Measurements from ENCODE around the gene RPL9. TPM values are rescaled to one million over a fixed set of nuclear protein-coding genes. Genes with fewer than 3 reads are reported as not detected.

Gene RPL9
- total and polyA plus RNA-seq, 2 of the 13 experiments (the other 11 are each of a cell fraction or from before 2014, with no cell fraction given), result 993 to 2,148 TPM

- TF ChIP-seq THAP11 (CRISPR knock-in tag; IDR thresholded peaks at IDR 0.05) (peak; percentile 48; the same call in 1 of the 2 replicates), HCFC1 (IDR thresholded peaks at IDR 0.05; ENCODE audit: low read depth, low read length) (no peak), POLR2G (IDR thresholded peaks at IDR 0.05; ENCODE audit: low read depth, low read length) (peak; percentile 98), FOXO1 (CRISPR knock-in tag; IDR thresholded peaks at IDR 0.05) (peak; percentile 58; the same call in 1 of the 2 replicates), ZNF121 (CRISPR knock-in tag; IDR thresholded peaks at IDR 0.05) (no peak), KLF11 (CRISPR knock-in tag; IDR thresholded peaks at IDR 0.05) (0 out of 2 replicates have a peak, but pooled peaks have one; percentile 36), TAF1 (CRISPR knock-in tag; IDR thresholded peaks at IDR 0.05) (peak; percentile 91), EEA1 (CRISPR knock-in tag; IDR thresholded peaks at IDR 0.05; ENCODE audit: borderline replicate concordance) (no peak), RARA (CRISPR knock-in tag; IDR thresholded peaks at IDR 0.05) (peak; percentile 51), TFDP2 (CRISPR knock-in tag; IDR thresholded peaks at IDR 0.05) (peak; percentile 56), HDAC1 (CRISPR knock-in tag; IDR thresholded peaks at IDR 0.05) (peak; percentile 69), SNAPC2 (CRISPR knock-in tag; IDR thresholded peaks at IDR 0.05) (0 out of 2 replicates have a peak, but pooled peaks have one; percentile 45), ZNF792 (CRISPR knock-in tag; IDR thresholded peaks at IDR 0.05) (0 out of 2 replicates have a peak, but pooled peaks have one; percentile 55), ZNF598 (CRISPR knock-in tag; IDR thresholded peaks at IDR 0.05; ENCODE audit: borderline replicate concordance) (no peak), PHF21A (CRISPR knock-in tag; IDR thresholded peaks at IDR 0.05) (peak; percentile 79; the same call in 1 of the 2 replicates), ZNF30 (CRISPR knock-in tag; IDR thresholded peaks at IDR 0.05) (no peak)
- TF ChIP-seq, protein P1, sequence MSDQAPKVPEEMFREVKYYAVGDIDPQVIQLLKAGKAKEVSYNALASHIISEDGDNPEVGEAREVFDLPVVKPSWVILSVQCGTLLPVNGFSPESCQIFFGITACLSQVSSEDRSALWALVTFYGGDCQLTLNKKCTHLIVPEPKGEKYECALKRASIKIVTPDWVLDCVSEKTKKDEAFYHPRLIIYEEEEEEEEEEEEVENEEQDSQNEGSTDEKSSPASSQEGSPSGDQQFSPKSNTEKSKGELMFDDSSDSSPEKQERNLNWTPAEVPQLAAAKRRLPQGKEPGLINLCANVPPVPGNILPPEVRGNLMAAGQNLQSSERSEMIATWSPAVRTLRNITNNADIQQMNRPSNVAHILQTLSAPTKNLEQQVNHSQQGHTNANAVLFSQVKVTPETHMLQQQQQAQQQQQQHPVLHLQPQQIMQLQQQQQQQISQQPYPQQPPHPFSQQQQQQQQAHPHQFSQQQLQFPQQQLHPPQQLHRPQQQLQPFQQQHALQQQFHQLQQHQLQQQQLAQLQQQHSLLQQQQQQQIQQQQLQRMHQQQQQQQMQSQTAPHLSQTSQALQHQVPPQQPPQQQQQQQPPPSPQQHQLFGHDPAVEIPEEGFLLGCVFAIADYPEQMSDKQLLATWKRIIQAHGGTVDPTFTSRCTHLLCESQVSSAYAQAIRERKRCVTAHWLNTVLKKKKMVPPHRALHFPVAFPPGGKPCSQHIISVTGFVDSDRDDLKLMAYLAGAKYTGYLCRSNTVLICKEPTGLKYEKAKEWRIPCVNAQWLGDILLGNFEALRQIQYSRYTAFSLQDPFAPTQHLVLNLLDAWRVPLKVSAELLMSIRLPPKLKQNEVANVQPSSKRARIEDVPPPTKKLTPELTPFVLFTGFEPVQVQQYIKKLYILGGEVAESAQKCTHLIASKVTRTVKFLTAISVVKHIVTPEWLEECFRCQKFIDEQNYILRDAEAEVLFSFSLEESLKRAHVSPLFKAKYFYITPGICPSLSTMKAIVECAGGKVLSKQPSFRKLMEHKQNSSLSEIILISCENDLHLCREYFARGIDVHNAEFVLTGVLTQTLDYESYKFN (CRISPR knock-in tag; conservative IDR thresholded peaks at IDR 0.05), result peak; percentile 72
- TF ChIP-seq, protein P2, sequence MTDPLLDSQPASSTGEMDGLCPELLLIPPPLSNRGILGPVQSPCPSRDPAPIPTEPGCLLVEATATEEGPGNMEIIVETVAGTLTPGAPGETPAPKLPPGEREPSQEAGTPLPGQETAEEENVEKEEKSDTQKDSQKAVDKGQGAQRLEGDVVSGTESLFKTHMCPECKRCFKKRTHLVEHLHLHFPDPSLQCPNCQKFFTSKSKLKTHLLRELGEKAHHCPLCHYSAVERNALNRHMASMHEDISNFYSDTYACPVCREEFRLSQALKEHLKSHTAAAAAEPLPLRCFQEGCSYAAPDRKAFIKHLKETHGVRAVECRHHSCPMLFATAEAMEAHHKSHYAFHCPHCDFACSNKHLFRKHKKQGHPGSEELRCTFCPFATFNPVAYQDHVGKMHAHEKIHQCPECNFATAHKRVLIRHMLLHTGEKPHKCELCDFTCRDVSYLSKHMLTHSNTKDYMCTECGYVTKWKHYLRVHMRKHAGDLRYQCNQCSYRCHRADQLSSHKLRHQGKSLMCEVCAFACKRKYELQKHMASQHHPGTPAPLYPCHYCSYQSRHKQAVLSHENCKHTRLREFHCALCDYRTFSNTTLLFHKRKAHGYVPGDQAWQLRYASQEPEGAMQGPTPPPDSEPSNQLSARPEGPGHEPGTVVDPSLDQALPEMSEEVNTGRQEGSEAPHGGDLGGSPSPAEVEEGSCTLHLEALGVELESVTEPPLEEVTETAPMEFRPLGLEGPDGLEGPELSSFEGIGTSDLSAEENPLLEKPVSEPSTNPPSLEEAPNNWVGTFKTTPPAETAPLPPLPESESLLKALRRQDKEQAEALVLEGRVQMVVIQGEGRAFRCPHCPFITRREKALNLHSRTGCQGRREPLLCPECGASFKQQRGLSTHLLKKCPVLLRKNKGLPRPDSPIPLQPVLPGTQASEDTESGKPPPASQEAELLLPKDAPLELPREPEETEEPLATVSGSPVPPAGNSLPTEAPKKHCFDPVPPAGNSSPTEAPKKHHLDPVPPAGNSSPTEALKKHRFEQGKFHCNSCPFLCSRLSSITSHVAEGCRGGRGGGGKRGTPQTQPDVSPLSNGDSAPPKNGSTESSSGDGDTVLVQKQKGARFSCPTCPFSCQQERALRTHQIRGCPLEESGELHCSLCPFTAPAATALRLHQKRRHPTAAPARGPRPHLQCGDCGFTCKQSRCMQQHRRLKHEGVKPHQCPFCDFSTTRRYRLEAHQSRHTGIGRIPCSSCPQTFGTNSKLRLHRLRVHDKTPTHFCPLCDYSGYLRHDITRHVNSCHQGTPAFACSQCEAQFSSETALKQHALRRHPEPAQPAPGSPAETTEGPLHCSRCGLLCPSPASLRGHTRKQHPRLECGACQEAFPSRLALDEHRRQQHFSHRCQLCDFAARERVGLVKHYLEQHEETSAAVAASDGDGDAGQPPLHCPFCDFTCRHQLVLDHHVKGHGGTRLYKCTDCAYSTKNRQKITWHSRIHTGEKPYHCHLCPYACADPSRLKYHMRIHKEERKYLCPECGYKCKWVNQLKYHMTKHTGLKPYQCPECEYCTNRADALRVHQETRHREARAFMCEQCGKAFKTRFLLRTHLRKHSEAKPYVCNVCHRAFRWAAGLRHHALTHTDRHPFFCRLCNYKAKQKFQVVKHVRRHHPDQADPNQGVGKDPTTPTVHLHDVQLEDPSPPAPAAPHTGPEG (CRISPR knock-in tag; IDR thresholded peaks at IDR 0.05), result peak; percentile 58
- TF ChIP-seq, protein P3, sequence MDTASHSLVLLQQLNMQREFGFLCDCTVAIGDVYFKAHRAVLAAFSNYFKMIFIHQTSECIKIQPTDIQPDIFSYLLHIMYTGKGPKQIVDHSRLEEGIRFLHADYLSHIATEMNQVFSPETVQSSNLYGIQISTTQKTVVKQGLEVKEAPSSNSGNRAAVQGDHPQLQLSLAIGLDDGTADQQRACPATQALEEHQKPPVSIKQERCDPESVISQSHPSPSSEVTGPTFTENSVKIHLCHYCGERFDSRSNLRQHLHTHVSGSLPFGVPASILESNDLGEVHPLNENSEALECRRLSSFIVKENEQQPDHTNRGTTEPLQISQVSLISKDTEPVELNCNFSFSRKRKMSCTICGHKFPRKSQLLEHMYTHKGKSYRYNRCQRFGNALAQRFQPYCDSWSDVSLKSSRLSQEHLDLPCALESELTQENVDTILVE (CRISPR knock-in tag; IDR thresholded peaks at IDR 0.05), result peak; percentile 78
These were observed 51.7 kb downstream of the RPL9 start, which contains the start of gene KLB (continued) for GRCh38 chr4:39406763-39407583.

Data from HepG2 (cell line).